Cardiac fibroblast (primary cell): ENCODE data around the gene SMIM35.

Source experiments
- DNase-seq, 2 donors: peaks; one replicate each; pipeline versions ENCODE4 v3.0.0 to v3.0.0-alpha.2; 2010; ENCODE audit warnings: low read depth in 2 of 2
- H3K4me3 ChIP-seq, 2 donors: replicated peaks in 1 of 2; 1 replicate in 1 of 2; 2 replicates in 1 of 2; pipeline ENCODE4 v1.5.1; 2011; ENCODE audit warnings: low read depth in 2 of 2, low read length in 2 of 2, mild to moderate bottlenecking in 2 of 2, moderate library complexity in 1 of 2
- CTCF ChIP-seq: IDR thresholded peaks from one replicate; pipeline ENCODE4 v1.5.1; 2011; ENCODE audit warnings: low read depth, mild to moderate bottlenecking, low read length, inconsistent platforms

The SMIM35 gene

GRCh38 chr11:118000067-118000849 is 86.5 kb downstream of the SMIM35 start:
- DNase-seq, result no peak

GRCh38 chr11:117999354-117999993 is 87.3 kb downstream of the SMIM35 start:
- H3K4me3 ChIP-seq, result no peak overlapping the region
- no peak for TF ChIP-seq CTCF
- no peak for DNase-seq

More at GRCh38 chr11:118000067-118000849, 86.5 kb downstream of the SMIM35 start:
- TF ChIP-seq CTCF, result no peak
- H3K4me3 ChIP-seq, result no peak overlapping the region

- no peak for DNase-seq
- no peak for TF ChIP-seq CTCF
- no peak overlapping the region for H3K4me3 ChIP-seq
These were observed 88.0 kb downstream of the SMIM35 start for GRCh38 chr11:117998664-117999353.

GRCh38 chr11:117997823-117998579 is 88.8 kb downstream of the SMIM35 start:
- DNase-seq, result no peak

GRCh38 chr11:117997406-117997805 is 89.4 kb downstream of the SMIM35 start:
- DNase-seq, result no peak
- no peak overlapping the region for H3K4me3 ChIP-seq
- no peak for TF ChIP-seq CTCF

More at GRCh38 chr11:117997823-117998579, 88.8 kb downstream of the SMIM35 start:
- no peak overlapping the region for H3K4me3 ChIP-seq
- no peak for TF ChIP-seq CTCF

GRCh38 chr11:117996058-117996457 is 90.7 kb downstream of the SMIM35 start:
- no peak for DNase-seq
- no peak for TF ChIP-seq CTCF
- no peak overlapping the region for H3K4me3 ChIP-seq
